ENCODE results near the gene ATPAF2.

GRCh38 chr17:17994271-17995069 is 44.5 kb downstream of the ATPAF2 start:
- no peak for TF ChIP-seq EZH2 (IDR thresholded peaks at IDR 0.05; ENCODE audit: insufficient read depth, poor library complexity, severe bottlenecking)
- TF ChIP-seq EZH2phosphoT487 (IDR thresholded peaks at IDR 0.05; ENCODE audit: insufficient read depth, low read depth), result no peak

Data from GM23248 (cell line).